AML-193 (cell line): ENCODE data around the gene CCDC88A.
"Not testable (repeated sequence)": the region's sequence is repeated elsewhere in the genome, so short reads cannot be mapped to it uniquely, and the experiment has no call there.

Source experiments
- DNase-seq, 2 experiments: peaks; one replicate each; lab custom pipeline; 2025; lab: John Stamatoyannopoulos, UW

CCDC88A gene

GRCh38 chr2:55296393-55296792 is 123.3 kb downstream of the CCDC88A start:
- DNase-seq: no peak

- no peak for DNase-seq
Measured at GRCh38 chr2:55283083-55283482, 136.6 kb downstream of the CCDC88A start.

DNA sequence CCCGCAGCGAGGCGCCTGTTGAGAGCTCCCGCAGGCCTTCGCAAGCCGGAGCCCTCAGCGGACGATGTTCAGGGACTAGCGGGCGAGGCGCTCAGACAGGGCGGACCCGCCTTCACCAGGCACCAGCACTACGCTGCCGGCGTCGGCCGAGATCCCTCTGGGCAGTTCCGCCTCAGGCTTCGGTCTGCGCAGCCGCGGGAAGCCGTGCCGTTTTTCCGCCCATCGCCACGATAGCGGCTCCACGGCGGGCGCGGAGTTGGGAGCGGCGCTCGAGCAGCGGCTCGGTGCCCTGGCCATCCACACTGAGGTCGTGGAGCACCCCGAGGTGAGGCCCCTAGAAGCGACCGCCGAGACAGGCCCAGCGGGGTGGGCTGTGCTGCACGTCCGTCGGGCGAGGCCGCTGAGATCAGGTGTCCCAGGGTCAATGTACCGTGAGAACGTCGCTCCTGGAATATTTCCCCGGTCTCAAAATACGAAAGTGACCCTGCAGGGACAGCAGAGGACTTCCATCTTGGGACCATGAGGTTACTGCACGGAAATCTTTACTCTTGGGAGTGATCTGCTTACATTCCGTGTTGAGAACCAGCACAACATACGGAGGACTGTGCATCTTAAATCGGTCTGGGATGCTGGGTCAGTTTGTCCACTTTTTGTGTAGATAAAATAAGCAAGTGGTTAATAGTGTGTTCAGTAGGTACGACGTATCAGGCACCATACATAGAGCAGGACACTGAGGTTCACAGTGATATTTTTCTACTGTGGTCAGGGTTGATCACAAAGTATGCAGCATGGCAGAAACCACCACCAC is 137.3 kb downstream of the CCDC88A start:
- peak; percentile 83 to 89 for DNase-seq

GRCh38 chr2:55280851-55281546 is 138.7 kb downstream of the CCDC88A start:
- DNase-seq: not testable (repeated sequence)

- not testable (repeated sequence) for DNase-seq
Measured at GRCh38 chr2:55279859-55280424, 139.7 kb downstream of the CCDC88A start.

DNA sequence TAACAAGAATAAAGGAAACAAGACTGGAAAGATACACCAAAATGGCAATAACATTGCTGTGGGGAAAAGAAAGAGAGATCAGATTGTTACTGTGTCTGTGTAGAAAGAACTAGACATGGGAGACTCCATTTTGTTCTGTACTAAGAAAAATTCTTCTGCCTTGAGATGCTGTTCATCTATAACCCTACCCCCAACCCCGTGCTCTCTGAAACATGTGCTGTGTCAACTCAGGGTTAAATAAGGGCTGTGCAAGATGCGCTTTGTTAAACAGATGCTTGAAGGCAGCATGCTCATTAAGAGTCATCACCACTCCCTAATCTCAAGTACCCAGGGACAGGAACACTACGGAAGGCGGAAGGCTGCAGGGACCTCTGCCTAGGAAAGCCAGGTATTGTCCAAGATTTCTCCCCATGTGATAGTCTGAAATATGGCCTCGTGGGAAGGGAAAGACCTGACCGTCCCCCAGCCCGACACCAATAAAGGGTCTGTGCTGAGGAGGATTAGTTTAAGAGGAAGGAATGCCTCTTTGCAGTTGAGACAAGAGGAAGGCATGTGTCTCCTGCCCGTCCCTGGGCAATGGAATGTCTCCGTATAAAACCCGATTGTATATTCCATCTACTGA is 140.3 kb downstream of the CCDC88A start:
- not testable (repeated sequence) for DNase-seq

DNA sequence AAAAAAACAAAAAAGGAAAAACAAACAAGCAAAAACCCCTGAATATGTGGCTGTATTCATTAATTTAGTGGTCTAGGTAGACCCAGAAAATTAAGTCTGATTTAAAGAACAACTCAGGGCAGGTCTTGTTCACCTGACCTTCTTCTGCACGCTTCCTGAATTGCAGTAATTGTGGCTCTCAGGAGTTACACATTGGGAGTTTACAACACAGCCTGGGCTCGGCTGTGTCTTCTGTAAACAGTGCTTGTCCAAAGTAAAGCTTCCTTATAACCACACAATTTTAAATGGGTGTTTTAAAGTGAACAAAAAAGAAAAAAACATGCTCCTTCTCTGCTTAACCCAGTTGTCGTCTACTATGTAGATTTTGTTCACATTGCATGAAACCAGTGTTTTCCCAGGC is 142.3 kb downstream of the CCDC88A start:
- DNase-seq: no peak

DNA sequence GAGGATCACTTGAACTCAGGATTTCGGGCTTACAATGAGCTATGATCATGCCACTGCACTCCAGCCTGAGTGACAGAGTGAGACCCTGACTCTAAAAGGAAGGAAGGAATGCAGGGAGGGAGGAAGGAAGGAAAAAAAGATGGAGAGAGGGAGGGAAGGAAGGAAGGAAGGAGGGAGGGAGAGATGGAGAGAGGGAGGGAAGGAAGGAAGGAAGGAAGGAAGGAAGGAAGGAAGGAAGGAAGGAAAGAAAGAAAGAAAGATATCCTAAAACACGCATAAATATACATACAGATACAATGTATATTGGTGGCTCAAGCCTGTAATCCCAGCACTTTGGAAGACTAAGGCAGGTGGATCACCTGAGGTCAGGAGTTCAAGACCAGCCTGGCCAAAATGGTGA is 145.3 kb downstream of the CCDC88A start:
- DNase-seq: not testable (repeated sequence)

GRCh38 chr2:55269645-55269990 is 150.0 kb downstream of the CCDC88A start:
- DNase-seq: no peak

- peak; percentile 92 to 95 for DNase-seq
Measured at GRCh38 chr2:55268907-55269644, 150.6 kb downstream of the CCDC88A start, which contains the start of gene MTIF2. MTIF2 (minus strand) TSS chr2:55269231; CDS start chr2:55263858, 5,373 bp downstream.

DNA sequence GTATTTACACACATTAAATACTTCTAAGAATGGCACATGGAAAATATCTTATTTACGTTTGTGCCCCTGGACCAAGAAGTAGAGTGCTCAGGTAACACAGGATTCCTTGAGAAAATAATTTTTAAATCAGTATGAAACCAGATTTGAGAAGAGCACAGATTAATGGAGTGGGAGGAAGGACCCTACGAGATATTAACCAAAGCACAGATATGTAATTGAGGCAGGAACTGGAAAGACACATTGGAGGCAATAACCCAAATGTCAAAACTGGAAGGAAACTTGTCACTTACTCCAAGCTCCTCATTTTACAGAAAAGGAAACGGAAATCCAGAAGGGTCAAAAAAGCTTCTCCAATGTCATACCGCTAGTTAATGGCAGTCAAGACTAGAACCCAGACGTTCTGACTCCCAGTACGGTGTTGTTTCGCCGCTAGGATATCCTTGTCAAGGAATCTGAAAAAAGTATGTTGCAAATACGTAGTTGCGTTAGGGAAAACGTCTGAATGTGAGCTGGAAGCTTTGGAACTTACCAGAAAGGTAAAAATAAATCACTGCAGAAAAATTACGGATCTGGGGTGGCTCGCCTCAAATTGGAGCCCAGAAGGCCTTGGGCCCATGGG is 151.3 kb downstream of the CCDC88A start:
- no peak for DNase-seq

DNA sequence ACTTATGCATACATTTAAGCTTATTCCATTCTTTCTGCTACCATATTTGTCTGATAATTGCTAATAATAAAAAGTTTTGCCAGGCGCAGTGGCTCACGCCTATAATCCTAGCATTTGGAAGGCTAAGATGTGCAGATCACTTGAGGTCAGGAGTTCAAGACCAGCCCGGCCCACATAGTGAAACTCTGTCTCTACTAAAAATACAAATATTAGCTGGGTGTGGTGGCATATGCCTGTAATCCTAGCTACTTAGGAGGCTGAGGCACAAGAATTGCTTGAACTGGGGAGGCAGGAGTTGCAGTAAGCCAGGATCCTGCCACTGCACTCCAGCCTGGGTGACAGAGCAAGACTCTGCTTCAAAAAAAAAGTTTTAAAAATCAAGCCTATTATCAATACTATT is 160.1 kb downstream of the CCDC88A start:
- DNase-seq: not testable (repeated sequence)

DNA sequence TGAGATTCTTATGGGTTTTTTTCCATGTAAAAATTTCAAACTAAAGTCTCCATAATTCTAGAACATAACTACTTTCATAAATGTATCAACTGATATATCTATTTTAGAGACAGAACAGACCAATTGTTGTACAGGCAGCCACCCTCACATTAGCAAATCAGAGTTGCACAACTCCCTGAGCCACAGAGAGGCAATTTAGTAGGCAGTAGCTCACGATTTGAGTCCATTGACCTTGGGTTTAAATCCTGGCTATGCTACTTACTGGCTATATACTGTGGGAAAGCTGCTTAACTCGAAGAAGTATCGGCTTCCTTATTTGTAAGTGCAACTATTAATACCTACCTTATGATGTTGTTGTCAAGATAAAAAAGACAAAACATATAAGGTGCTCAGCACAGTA is 166.8 kb downstream of the CCDC88A start:
- DNase-seq: no peak

- DNase-seq: no peak
Measured at GRCh38 chr2:55247025-55247424, 172.6 kb downstream of the CCDC88A start.

DNA sequence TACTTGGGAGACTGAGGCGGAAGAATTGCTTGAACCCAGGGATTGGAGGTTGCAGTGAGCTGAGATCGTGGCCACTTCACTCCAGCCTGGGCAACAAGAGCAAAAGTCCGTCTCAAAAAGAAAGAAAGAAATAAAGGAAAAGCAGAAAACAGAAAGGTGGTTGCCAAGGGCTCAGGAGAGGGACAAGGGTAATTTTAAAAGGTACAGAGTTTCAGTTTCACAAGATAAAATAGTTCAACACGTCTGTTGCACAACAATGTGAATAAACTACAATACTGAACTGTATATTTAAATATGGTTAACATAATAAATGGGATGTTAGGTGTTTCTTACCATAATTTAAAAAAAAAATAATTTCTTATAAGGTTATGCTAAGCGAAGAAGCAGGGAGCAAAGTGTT is 174.2 kb downstream of the CCDC88A start:
- no peak for DNase-seq

DNA sequence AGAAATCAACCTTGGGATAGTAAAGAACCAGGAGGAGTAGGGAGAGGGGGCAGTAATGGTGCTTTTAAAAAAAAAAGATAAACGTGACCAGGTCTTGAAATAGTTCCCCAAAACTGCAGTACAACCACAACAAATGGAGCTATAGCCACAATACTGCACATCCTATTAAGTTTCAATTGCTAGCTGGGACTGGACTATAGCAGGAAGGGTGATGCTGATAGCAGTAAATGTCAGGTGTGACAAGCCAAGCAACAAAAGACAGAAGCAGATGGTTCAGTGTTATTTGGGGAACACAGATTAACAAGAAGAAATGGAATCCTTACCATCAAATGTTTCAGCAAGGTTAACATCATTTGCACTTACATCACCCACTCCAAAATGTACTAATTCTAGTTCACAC is 177.0 kb downstream of the CCDC88A start:
- no peak for DNase-seq

- DNase-seq: not testable (repeated sequence)
Measured at GRCh38 chr2:55241582-55241981, 178.1 kb downstream of the CCDC88A start.

DNA sequence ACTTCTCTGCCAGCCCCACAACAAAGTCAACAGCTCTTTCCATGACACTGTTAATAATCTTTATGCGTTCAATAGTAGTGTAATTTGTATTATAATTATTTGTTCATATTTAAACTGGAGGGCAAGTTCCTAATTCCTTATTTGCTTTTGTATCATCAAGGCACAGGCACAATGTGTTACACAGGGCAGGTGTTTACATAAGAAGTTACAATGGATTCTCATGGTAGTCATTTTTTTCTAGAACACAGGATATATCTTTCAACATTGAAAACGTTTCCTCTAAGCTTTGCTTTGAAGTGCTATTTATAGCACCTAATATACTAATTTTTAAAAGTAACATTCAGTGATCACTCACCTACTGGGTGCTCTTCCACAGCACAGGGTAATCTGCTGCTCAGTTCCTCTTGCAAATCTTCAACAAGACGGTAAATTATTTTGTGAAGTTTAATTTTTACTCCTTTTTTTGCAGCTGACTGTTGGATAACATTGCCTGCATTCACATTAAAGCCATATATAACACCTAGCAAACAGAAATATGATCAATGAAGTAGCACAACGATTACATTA is 179.9 kb downstream of the CCDC88A start:
- no peak for DNase-seq
